ENCODE results near the gene SCARF1.

The SCARF1 gene

DNA sequence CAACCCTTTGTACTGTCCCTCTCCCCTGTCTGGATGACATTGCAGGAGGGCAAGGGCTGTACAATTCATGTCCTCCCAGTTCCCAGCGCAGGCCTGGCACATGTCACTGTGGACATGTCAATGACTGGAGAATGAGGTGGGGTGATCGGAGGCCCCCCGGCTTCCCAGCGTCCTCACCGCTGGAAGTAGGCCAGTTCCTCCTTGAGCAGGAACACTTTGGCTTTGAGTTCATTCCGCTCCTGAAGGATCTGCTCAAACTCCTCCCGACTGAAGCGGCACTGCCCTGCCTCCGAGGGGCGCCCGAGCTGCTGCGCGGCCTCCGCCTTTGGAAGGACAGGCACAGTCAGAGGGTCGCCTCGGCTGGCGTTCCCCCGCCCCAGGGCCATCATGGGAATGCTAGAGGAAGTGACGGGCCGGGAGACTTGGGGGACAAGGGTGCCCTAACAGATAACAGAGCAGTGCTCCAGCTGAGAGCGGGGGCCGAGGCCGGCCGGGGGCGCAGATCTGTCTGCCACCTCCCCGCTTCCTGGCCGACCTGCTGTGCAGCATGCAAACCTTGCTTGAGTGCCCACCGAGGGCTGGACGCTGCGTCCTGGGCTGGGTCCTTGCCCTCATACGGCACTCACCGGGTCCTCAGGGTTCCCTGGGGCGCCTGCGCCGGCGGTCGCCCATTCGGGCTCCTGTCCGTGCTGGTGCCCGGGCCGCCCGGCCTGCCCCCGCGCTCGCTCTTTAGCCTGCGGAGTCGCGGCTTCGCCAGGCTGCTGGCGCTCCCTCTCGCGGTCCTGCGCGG is 2.8 kb upstream of the SCARF1 start:
- no peak for DNase-seq (ENCODE audit: low read depth in 3 of 3, low spot score in 1 of 3)

DNA sequence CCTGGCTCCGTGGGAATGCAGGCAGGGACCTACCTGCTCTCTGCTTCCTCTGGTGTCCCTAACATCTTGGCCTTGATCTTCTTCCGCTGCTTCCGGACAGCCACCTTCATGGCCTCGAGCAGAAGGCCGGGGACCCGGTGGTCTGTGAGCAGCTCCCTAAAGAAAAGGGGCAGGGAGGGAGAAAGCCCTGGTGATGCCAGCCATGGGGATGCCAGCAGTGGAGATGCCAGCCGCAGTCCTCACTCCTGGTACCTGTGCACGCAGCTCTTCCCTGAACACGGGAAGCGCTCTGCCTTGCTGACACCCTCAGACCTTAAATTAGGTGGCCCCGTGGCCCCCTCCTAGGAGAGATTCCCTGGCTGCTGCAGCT is 2.3 kb upstream of the SCARF1 start:
- no peak for DNase-seq (ENCODE audit: low read depth in 3 of 3, low spot score in 1 of 3)

DNA sequence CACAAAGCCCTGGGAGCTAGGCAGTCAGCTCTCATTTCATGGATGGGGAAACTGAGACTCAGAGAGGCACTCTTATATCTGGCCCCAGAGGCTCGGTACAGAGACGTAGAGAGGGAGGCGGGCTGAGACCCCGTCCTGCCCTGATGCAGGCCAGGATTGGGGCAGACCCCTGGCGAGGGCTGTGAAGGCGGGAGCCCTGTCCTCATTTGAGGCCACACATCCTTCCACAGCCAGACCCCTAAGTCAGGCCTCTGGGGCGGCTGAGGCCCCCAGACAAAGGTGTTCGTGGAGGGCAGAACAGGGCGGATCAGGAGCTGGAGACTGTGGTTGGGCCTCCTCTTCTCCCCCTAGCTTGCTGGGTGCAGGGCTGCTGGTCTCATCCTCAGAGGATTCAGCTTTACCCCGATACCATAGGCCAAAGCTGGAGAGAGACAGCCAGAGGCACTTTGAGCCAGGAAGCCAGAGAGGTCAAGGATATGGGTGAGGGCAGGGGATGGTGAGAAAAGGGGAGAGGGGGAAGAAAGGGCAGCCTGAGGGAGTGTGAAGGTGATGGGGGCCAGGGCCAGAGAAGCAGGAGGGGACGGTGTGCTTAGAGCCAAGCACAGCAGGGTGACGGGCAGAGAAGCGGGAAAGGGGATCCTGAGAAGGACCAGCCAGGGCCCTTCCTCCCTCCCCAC is 805 bp upstream of the SCARF1 start:
- no peak for DNase-seq (ENCODE audit: low read depth in 3 of 3, low spot score in 1 of 3)

DNA sequence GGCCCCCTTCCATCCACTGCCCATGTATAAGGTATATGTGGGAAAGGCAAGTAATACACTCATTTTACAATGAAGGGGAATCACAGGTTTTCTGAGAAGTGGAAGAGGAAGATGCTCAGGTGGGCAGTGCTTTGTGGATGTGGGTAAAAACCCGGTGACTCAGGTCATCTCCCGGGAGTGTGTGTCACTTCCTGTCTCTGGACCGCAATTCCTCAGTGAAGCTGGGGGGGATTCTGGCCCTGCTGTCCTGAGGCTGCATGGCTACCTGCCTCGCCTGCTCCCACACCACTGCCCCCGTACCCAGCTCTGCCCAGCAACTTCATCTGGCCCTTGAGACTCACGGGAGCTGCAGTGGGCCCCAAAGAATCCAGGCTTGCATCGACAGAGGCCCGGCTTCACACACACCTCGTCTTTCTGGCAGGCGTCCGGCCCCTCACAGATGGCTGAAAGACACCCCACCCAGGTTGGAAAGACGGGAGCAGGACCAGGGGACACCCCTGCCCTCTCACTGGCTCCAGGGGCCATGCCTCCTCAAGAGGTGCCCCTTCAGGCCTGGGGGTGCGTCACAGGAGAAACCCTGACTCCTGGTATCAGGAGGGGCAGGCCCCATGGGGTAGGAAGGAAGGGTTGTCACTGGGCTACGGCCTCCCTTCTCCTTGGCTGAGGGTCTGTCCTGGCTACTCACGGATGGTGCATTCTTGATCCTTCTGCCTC is 882 bp downstream of the SCARF1 start:
- no peak for DNase-seq (ENCODE audit: low read depth in 3 of 3, low spot score in 1 of 3)

DNA sequence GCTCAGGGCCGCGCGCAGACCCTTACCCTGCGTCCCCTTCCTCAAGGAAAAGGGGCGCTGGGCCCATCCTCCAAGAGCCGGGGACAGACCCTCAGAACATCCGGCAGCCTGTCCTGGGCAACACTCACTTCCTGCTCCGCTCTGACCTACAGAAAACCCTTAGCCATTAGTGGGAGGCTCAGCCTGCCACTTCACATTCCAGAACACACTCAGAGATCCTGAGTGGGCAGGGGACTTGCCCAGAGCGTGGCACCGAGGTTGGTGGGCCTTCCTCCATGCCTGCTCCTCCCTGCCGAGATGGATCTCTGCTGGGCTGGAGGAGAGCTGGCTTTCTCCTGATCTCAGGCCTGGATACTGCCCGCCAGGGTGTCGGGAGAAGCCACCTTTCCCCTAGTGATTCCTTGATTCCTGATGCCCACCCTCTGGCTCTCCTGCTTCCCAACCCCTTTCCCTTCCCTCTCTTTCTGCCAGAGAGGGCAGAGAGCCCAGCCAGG is 1.5 kb downstream of the SCARF1 start:
- DNase-seq (ENCODE audit: low read depth in 3 of 3, low spot score in 1 of 3) = no peak

DNA sequence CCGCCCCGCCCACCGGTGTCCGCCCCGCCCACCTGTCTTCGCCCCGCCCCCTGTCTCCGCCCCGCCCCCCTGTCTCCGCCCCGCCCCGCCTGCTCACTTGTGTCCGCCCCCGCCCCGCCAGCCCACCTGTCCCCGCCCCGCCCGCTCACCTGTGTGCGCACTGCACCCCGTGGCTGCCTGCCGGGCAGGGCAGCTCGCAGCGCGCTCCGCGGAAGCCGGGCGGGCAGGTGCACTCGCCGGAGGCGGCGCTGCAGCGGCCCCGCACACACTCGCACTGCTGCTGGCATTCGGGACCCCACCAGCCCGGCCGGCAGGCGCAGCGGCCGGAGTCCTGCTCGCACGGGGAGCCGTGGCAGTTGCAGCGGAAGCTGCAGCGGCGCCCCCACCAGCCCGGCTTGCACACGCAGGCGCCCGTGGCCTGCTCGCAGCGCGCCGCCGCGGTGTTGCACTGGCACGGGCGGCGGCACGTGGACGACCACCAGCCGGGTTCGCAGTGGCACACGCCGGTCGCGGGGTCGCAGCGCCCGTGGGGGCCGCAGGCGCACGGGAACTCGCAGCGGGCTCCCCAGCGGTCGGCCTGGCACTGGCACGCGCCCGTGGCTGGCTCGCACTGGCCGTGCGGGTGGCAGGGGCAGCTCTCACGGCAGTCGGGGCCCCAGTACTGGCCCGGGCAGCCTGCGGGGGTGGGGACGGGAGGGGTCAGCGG is 2.1 kb downstream of the SCARF1 start:
- DNase-seq (ENCODE audit: low read depth in 3 of 3, low spot score in 1 of 3) = peak in 2 of 3 donors; percentile 33 to 44

DNA sequence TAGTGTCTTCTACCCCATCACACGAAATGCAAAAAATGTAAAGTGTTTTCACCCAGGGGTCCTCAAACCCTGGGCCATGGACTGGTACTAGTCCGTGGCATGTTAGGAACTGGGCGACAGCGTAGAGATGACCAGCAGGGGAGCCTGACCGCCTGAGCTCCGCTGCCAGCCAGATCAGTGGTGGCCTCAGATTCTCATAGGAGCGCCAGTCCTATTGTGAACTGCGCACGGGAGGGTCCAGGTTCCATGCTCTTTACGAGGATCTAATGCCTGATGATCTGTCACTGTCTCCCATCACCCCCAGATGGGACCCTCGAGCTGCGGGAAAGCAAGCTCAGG is 4.5 kb downstream of the SCARF1 start:
- no peak for DNase-seq (ENCODE audit: low read depth in 3 of 3, low spot score in 1 of 3)

DNA sequence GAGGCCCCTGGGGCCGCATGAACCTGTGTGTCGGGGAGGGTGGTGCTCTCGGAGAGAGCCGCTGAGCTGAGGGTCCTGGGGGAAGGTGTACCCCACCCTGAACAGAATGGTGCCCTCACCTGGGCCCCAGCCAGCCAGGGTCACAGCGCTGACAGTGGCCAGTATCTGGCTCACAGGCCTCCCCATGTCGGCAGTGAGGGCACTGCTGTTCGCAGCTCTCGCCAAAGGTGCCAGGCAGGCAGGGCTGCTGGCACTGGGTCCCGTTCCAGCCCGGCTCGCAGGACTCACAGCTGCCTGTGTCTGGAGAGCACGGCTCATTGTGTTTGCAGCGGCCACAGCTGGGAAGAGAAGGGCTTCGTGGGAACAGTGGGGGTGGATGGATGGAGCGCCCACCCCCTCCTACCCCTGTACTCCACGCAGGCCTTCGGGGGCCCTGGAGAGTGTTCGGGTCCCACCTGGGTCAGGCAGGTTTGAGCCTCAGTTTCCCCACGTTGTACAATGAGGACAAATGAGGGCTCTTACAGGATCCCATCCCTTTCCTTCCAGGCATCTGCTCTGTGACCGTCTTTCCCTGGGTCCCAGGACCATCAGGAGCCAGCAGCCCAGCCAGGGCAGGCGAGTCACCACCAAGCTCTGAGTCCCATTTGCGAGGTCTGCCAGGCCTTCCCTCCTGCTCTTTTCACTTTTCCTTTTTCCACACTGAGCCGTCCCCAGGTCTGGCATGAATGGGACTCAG is 5.0 kb downstream of the SCARF1 start:
- no peak for DNase-seq (ENCODE audit: low read depth in 3 of 3, low spot score in 1 of 3)

DNA sequence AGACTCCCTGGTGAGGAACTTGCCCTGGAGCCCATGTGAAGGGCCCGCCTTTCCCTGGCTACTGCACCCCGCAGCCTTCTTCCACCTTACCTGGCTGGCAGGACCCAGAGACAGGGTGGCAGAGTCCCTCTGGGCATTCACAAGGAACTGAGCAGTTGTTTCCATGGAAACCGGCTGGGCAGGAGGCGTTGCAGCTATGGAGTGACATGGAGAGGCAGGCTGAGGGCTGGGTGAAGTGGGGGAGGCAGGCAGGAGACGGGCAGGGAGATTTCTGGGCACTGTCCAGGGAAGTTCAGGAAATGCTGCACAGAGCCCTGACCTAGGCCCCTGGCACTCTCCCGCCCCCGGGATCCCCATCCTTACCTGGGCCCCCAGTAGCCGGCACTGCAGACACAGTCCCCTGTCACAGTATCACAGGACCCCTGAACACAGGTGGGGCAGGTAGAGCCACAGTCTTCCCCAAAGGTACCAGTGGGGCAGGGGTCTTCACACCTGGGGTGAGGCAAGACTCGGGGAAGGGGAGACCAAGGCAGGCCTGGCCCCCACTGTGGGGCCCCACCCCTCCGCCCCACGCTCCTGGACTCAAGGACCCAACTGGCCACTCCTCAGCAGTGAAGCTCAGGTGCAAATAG is 5.9 kb downstream of the SCARF1 start:
- DNase-seq (ENCODE audit: low read depth in 3 of 3, low spot score in 1 of 3) = no peak

DNA sequence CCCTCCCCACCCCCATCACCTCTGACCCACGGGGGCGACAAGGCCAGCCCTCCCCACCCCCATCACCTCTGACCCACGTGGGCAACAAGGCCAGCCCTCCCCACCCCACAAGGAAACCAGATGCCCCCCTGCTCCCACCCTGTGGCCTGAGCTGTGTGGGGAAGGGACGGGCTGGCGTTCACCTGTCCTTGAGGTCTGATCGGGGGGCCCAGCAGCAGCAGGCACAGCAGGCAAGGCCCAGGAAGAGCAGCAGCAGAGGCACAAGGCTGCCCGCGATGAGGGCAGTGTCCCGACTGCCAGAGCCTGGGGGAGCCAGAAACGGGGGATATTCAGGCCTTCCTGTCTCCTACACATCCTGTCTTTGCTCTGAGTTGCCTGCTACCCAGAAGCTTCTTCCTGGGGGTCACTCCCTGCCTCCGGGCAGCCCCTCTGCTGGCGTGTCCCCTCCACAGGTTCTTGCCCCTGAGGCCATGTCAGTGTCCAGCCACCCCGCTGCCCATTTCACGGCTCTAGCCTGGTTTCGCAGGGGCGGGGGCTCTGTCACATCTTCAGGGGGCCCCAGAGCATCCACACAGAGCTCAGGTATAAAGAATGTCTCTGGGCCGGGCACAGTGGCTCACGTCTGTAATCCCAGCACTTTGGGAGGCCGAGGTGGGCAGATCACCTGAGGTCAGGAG is 6.8 kb downstream of the SCARF1 start:
- DNase-seq (ENCODE audit: low read depth in 3 of 3, low spot score in 1 of 3) = no peak

DNA sequence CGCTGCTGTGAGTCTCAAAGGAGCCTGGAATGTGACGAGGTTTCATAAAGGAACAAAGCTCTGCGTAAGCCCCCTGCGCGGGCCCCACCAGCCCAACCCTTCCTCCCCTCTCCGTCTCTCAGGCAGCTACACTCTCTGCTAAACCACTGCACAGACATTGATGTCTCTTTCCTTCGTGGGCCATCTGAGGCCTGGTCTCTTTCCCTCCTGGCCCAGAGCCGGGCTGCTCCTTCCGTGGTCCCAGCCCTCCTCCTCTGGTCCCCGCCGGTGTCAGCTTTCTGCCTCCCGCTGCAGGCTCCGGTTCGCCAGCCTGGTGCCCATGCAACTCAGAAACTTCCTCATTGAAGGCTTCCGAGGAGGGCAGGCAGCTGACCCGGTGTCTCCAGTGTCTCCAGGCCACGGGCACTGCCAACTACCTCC is 7.4 kb downstream of the SCARF1 start:
- no peak for DNase-seq (ENCODE audit: low read depth in 3 of 3, low spot score in 1 of 3)

DNA sequence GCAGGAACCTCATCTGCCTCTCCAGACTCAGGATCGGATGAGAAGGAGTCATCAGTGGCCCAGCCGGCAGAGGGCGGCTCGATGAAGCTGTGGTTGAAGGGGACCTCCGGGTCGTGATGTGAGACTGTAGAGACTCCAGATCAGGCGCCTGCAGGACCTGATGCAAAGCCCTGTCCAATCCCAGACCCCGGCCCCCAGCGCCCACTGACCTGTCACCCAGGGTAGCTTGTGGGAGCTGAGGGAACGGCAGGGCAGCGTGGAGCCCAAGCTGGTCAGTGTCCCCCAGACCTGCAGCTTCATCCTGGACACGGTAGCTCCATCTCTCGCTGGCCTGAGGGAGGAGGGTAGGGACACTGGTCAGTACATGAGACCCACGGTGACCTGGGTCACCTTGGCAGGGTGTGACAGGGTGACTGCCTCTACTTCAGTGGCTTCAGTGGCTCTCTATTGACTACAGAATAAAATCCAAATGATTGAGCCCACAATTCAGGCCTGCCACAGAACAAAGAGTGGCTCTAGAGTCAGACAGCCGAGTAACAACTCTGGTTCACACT is 8.7 kb downstream of the SCARF1 start:
- no peak for DNase-seq (ENCODE audit: low read depth in 3 of 3, low spot score in 1 of 3)

DNA sequence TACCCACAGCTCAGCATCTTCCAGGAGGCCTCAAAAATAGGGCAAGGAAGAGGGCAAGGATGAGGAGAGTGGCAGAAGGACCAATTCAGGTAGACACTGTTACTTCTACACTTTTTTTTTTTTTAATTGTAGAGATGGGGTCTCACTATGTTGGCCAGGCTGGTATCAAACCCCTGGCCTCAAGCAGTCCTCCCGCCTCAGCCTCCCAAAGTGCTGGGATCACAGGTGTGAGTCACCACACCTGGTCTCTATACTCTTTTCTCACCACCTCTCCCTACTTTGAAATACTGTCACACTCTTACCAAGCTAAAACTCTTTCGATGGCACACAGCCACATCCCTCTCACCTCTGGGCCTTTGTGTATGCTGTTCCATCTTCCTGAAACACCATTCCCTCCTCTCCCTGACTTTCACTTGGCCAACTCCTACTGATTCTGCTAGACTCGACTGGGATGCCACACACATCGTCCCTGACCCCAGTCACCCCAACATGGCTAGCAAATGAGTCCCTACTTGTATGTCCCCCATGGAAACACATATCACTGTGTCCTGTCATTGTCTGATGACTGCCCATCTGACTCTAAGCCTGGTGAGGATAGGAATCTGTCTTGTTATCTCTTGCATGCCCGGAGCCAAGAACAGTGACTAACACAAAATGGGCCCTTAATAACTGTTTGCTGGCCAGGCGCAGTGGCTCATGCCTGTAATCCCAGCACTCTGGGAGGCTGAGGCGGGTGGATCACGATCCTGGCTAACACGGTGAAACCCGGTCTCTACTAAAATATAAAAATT is 9.7 kb downstream of the SCARF1 start:
- DNase-seq (ENCODE audit: low read depth in 3 of 3, low spot score in 1 of 3) = no peak

DNA sequence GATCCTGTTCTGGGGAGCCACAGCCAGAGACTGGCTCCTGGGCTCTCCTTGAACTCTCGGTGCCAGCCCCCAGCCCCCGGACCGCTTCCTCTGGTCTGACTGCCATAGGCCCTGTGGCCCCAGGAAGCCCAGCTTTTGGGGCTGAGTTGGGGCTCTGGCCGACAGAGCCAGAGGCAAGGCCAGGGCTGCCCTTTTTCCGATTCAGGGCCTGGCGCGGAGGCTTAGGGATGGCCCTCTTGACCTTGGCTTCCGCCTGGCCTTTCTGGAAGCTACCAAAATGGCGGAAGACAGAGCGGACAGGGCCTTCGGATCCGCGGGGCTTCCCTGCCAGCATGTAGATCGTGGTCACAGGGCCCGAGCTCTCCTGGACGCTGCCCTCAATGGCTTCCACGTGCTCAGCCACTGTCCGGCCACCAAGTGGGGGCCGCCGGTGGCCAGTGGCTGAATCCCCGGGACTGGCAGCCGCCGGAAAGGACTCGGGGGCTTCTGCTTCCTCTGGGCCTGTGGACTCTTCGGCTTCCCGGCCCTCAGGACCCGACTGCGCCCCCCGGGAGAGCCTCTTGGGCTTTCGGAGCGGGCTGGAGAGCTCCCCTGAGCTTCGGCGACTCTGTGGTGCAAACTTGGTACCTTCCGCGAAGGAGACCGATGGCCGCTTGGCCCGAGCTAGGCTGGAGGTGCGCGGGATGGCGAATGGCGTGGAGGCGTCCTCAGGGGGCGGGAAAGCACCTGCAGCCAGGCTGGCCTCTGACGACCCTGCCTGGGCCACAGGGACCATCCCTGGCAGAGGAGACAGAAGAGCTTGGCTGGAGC is 10.5 kb downstream of the SCARF1 start:
- no peak for DNase-seq (ENCODE audit: low read depth in 3 of 3, low spot score in 1 of 3)

DNA sequence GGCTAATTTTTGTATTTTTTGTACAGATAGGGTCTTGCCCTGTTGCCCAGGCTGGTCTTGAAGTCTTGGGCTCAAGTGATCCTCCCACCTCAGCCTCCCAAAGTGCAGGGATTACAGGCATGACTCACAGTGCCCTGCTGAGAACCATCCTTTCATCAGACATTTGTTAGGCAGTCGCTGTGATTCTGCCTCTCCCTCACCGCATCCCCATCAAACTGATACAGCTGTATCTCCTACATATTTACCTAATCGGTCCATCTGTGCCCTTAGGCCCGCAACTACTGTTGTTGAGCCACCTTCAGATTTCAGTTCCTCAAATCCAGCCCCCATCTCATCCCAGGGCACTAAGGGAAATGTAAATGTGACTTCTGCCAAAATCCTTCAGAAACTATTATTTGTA is 14.9 kb downstream of the SCARF1 start:
- no peak for DNase-seq (ENCODE audit: low read depth in 3 of 3, low spot score in 1 of 3)

DNA sequence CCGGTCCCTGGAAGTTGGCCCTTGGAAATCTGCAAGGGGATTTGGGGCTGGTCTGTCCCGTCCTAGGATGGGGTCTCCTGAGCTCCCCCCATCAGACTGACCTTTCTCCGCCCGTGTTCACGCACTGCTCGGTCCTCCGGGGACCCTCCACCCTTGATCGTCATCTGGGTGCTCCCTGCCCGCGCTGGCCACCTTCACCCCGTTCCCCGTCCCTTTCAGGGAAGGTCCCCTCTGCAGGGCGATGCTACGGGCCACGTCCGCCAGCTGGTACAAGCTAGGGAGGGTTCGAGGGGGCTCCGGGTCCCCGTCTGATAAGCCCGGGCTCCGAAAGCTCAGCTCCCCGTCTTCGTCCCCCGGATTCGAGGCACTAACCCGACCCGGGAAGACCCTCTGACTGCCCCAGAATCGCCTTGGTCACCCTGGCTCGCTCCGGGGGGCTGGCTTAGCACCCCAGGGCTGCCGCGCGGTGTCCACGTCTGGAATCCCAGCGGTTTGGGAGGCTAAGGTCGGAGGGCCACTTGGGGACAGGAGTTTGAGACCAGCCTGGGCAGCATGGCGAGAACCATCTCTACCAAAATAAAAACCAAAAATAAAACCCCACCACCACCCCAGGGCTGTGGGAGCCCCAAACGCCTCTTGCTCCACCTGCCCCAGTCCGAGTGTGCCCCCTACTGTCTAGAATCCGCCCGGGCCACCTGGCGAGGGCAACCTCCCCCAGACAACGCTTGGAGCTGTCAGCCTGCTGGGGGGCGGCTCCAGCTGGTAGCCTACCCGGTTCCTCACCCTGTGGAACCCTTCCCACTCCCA is 15.8 kb downstream of the SCARF1 start:
- DNase-seq (ENCODE audit: low read depth in 3 of 3, low spot score in 1 of 3) = peak in 2 of 3 donors; percentile 45 to 68

Measured in stimulated activated CD4-positive, alpha-beta T cell treated with anti-CD3 and anti-CD28 coated beads, TNF-alpha, amount 100 ng/mL, for 1 hour (primary cell).